CD4-positive, alpha-beta T cell treated with Interleukin-15 for 4 hours (primary cell): ENCODE data around the gene MAPK8IP2.
"Not testable (repeated sequence)": the region's sequence is repeated elsewhere in the genome, so short reads cannot be mapped to it uniquely, and the experiment has no call there.

Experiments
- DNase-seq: peaks from one replicate; pipeline ENCODE4 v3.0.0-alpha.2; 2020; ENCODE audit warnings: low spot score

MAPK8IP2 gene

DNA sequence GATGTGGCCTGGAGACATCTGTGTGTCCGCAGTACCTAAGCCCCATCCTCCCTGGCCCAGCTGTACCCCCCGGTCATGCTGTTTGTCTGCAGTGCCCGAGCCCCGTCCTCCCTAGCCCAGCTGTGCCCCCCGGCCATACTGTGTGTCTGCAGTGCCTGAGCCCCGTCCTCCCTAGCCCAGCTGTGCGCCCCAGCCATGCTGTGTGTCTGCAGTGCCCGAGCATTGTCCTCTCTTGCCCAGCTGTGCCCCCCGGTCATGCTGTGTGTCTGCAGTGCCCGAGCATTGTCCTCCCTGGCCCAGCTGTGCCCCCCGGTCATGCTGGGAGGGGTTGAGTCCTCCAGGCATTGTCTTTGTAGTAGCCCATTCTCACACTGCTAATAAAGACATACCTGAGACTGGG lies 35.0 kb downstream of the MAPK8IP2 start:
- no peak for DNase-seq

DNA sequence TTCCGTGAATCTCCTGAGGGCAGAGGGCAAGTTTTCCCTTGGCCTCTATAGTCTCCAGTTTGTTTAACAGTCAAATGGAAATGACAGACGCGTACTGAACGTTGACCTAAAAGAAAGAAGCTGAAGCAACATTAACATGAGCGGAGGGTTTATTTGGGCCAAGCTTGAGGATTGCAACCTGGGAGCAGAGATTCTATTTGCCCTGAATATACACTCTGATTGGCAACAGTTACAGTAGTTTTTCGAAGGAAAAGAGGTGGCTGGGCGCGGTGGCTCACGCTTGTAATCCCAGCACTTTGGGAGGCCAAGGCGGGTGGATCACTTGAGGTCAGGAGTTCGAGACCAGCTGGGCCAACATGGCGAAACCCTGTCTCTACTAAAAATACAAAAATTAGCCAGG lies 39.7 kb downstream of the MAPK8IP2 start:
- not testable (repeated sequence) for DNase-seq

DNA sequence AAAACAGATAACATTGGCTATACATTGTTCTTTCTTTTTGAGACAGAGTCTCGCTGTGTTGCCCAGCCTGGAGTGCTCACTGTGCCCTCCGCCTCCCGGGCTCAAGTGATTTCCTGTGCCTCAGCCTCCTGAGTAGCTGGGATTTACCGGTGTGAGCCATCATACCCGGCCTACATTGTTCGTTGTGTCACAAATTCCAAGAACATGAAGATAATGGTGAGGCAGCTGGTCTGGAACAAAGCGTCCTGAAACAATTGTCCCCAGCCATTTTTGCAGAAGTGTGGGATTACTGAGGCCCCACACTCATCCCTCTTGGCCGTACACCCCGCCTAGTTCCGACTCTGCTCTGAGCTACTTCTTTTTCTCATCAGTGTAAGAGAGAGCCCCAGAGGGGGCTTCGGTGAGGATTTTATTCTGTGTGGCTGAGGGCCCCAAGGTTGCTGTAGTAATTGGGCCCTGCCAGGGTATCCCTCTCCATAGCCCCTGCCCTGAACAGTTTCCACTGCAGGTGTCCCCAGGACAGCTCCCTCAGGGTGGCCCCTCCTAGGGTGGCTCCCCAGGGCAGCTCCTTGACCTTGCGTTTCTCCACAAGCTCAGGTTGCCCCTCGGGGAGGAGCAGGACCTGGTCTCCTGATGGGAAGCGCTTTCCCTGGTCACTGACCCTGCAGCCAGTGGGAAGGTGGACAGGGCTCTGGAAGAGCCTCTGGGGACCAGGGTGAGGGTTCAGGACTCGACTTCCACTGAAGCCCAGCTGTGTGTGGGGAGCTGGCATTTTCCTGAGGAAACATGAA lies 40.5 kb downstream of the MAPK8IP2 start:
- no peak for DNase-seq

DNA sequence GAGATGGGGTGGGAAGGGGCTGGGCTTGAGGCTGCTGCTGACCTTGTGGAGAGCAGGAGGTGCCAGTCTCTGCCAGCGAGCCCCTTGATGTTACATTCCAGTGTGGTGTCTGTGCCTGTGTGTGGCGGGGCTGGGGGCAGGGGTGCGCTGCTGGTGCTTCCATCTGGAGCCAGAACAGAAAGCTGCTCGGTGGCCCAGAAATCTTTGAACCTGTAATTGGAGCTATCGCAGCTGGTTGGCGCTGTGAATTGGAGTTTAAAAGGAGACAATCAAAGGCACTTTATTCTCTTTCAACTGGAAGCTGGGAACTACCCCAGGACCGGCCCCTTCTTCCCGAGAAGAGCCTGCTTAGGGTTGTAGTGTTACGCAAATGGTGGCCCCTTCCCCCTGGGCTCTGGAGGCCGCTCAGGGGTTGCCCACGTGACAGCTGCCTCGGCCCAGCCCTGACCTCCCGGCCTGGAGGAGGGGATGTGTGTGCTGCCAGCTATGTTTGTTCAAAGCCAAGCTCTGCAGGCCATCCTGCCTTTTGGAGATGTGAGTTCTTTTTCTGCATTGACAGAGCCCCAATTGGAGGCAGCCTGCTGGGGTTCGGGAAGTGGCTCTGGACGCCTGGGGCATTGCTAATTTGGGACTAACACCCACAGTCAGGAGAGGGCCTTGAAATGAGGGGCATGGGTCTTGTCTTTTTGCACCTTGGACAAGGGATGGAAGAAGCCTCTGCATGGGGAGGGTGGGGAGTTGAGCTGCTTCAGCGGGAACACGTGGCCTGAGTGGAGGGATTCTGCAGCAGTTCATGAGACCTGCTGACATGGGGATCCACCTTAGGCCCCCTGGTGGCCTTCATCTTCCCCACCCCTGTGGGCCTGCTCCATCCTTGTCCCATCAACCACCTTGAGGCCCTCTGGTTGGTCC lies 41.4 kb downstream of the MAPK8IP2 start:
- no peak for DNase-seq

DNA sequence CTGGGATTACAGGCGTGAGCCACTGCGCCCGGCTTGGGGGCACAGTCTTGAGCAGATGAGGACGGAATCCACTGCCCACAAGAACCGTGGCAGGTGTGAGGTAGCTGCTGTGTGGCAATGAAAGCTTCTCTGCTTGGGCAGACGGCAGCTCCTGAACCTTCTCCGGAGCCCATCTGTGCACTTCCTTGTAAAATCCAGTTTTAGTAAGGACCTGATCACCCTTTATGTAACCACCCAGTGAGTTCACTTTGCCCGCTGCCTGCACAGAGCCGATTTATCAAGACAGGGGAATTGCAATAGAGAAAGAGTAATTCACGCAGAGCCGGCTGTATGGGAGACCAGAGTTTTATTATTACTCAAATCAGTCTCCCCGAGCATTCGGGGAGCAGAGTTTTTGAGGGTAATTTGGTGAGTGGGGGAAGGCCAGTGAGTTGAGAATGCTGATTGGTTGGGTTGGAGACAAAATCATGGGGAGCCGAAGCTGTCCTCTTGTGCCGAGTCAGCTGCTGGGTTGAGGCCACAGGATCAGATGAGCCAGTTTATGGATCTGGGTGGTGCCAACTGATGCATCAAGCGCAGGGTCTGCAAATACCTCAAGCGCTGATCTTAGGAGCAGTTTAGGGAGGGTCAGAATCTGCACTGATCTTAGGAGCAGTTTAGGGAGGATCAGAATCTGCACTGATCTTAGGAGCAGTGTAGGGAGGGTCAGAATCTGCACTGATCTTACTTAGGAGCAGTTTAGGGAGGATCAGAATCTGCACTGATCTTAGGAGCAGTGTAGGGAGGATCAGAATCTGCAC lies 42.6 kb downstream of the MAPK8IP2 start:
- not testable (repeated sequence) for DNase-seq

DNA sequence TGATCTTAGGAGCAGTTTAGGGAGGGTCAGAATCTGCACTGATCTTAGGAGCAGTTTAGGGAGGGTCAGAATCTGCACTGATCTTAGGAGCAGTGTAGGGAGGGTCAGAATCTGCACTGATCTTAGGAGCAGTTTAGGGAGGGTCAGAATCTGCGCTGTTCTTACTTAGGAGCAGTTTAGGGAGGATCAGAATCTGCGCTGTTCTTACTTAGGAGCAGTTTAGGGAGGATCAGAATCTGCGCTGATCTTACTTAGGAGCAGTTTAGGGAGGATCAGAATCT lies 43.2 kb downstream of the MAPK8IP2 start:
- not testable (repeated sequence) for DNase-seq

DNA sequence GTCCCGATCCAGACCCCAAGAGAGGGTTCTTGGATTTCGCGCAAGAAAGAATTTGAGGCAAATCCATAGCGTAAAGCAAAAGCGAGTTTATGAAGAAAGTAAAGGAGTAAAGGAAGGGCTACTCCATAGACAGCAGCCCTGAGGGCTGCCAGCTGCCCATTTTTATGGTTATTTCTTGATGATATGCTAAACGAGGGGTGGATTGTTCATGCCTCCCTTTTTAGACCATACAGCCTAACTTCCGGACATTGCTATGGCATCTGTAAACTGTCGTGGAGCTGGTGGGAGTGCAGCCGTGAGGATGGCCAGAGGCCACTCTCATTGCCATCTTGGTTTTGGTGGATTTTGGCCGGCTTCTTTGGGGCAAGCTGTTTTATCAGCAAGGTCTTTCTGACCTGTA lies 52.7 kb downstream of the MAPK8IP2 start:
- DNase-seq, result no peak

DNA sequence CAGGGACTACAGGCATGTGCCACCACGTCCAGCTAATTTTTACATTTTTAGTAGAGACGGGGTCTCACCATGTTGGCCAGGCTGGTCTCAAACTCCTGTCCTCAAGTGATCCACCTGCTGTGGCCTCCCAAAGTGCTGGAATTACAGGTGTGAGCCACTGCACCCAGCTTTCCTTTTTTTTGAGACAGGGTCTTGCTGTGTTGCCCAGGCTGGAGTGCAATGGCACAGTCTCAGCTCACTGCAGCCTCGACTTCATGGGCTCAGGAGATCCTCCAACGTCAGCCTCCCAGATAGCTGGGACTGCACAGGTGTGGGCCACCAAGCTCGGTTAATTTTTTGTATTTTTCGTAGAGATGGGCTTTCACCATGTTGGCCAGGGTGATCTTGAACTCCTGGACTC lies 54.1 kb downstream of the MAPK8IP2 start:
- not testable (repeated sequence) for DNase-seq

DNA sequence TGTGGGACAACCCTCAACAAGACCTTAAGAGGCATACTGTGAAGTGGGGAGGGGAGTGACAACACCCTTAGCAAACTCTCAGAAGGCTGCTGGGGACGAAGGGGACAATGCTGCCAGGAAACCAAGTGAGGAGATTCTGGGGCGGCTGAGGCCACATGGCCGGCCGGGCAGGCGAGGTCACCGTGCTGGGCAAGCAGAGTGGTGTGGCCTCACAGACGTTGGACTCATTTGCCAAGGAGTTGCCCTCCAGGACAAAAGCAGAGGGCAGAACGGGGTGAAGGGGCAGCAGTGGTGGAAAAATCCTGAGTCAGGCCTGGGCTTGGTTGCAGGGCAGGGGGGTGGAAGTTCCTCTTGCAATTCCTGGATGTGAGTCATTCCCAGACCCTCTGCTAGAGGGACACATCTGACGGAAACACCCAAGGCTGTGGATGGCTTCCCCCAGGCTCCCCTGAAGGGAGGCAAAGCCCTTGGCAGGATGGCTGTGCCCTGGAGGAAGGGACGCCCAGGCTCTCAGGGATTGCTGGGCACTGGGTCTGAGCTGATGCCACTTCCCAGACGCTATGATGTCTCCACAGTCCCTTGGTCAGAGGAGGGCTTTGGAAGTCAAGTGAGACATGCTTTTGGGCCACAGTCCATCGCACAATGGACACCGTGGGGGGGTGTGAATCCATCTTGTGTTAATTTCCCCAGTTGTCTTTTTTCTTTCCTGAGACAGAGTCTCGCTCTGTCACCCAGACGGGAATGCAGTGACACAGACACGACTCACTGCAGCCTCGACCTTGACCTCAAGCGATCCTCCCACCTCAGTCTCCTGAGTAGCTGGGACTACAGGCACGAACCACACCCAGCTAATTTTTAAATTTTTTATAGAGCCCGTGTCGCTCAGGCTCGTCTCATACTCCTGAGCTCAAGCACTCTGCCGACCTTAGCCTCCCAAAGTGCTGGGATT lies 55.8 kb downstream of the MAPK8IP2 start:
- no peak for DNase-seq

DNA sequence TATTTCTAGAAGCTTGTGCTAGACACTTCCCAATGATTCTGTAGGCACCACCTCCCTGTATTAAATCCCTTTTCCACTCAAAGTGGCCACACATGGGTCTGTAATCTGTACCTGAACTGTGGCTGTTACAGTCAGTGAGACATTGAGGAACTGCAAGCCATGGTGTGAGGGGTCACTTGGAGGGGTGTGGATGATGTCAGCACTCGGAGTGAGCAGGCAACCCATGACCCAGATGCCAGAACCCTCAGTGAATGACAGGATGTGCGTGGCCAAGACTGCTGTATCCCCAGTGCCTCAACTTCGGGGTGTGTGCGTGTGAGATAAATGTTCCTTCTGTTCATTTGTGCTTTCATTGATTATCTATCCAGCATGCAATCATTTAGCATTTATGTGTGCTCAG lies 57.3 kb downstream of the MAPK8IP2 start:
- DNase-seq, result no peak

DNA sequence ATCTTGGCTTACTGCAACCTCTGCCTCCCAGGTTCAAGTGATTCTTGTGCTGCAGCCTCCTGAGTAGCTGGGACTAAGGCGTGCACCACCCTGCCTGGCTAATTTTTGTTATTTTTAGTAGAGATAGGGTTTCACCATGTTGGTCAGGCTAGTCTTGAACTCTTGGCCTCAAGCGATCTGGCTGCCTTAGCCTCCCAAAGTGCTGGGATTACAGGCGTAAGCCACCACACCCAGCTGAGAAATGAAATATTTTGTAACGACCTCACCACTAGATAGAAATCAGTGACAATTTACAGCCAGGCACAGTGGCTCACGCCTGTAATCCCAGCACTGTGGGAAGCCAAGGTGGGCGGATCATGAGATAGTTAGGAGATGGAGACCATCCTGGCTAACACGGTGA lies 59.1 kb downstream of the MAPK8IP2 start:
- DNase-seq, result not testable (repeated sequence)

DNA sequence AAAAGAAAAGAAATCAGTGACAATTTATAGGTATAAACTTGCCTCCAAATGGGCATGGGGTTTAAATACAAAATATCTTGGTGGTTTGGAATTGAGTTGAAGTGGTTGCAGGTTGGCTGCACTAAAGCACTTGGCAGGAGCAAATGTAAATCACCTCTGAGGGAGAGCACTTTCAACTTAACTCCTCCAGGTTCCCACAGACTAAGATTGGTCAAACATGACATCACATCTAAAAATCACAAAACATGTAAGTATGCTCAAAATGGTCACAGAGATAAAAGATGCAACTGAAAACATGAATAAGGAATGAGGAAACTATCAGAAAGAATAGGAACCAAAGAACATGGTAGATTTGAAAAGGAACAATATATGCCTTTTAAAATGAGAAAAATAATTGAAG lies 59.7 kb downstream of the MAPK8IP2 start:
- no peak for DNase-seq
